Stimulated activated CD8-positive, alpha-beta memory T cell treated with anti-CD3 and anti-CD28 coated beads, Interleukin-7, amount 100 ng/mL, for 1 hour (primary cell): ENCODE results near the gene CACNG8.
"Not testable (repeated sequence)": the region's sequence is repeated elsewhere in the genome, so short reads cannot be mapped to it uniquely, and the experiment has no call there.

Experiments used
- DNase-seq, 2 donors: peaks; one replicate each; pipeline ENCODE4 v3.0.0-alpha.2; 2020; ENCODE audit warnings: low read depth in 2 of 2

Gene CACNG8

GRCh38 chr19:53962887-53963431 lies at the start of gene CACNG8:
CACNG8 (plus strand) TSS chr19:53962937.
- no peak for DNase-seq

- DNase-seq: no peak
These were observed 47.7 kb upstream of the CACNG8 start for GRCh38 chr19:53915000-53915399.

DNA sequence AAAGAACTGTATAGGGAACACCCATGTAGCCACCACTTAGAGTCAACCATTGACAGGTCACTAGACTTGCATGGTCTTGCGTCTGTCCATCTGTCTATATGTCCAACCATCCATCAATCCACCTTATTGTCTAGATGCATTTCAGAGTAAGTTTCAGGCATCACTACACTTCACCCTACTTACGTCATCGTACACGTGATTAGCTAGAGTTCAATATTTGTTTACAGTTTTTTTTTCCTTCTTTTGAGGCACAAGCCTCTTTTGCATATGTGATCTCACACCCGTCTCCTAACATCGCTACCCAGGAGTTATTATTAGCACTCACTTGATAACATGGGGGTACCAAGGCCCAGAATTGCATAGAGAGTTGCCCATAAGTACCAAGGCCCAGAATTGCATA lies 46.7 kb upstream of the CACNG8 start:
- DNase-seq: no peak

DNA sequence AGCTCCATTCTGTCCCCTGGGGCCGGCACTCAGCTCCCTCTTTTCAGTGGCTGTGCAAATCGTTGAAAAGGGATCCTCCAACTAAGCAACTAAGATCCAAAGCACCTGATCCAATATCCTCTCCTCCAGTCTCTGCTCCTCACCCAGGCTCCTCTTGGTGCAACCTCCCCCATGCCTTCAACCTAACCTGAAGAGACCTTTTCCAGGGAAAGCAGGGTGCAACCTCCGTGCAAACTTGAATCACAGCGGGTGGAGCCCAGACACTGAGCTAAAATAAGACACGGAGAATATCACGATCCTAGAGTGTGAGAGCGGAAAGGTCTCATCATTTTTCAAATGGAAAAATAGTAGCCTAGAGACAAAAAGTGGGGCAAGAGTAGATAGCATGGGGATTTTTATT lies 45.4 kb upstream of the CACNG8 start:
- DNase-seq: no peak

- no peak for DNase-seq
These were observed 35.0 kb upstream of the CACNG8 start for GRCh38 chr19:53927739-53928138.

- no peak for DNase-seq
These were observed 26.7 kb upstream of the CACNG8 start for GRCh38 chr19:53936029-53936428.

- DNase-seq: no peak
These were observed 20.5 kb upstream of the CACNG8 start for GRCh38 chr19:53942001-53942786.

DNA sequence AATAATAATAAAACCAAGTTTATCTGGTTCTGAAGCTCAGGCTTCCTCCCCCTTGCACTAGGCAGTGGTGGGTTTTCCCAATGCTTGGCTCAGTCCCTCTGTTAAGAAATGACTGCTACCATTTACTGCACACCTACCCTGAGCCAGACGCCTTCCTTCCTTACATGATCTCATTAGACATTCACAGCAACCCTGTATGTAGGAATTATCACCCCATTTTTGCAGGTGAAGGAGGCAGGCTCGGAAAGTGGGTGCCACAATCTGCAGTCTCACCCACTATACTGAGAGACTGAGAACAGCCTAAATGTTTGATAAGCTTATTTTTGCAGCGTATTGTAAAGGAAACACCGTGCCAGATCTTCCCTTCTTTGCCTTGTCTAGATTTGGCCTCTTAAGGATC lies 18.3 kb upstream of the CACNG8 start:
- DNase-seq: no peak

DNA sequence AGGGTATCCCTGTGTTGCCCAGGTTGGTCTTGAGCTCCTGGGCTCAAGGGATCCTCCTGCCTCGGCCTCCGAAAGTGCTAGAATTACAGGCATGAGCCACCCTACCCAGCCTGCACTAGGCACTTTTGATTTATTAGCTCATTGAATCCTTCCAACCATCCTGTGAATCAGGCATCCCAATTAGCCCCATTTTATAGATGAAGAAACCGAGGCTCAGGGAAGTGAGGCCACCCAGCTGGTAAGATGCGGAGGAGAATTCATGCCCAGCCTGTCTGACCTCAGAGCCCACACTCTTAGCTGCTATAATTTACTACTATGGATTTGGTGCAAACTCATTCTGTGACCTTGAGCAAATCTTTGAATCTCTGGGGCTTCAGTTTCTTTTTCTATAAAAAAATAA lies 17.8 kb upstream of the CACNG8 start:
- DNase-seq: no peak

- DNase-seq: no peak
These were observed 17.3 kb upstream of the CACNG8 start for GRCh38 chr19:53945441-53945840.

DNA sequence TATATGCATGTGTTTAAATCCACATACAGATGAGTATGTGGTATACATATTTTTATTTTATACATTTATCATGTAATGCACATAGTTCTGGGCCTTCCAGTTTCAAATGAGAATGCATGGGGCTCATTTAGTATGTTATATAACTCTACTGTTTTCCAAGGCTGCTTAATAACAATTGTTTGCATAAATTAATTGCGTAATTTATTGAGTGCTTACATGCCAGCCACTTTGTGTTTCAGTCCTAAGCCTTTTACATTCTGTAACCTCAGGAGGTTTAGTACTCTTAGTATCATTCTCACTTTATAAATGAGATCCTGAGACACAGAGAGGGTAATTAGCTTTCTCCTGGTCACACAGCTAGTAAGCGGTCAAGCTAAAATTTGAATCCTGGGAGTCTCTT lies 16.7 kb upstream of the CACNG8 start:
- no peak for DNase-seq

DNA sequence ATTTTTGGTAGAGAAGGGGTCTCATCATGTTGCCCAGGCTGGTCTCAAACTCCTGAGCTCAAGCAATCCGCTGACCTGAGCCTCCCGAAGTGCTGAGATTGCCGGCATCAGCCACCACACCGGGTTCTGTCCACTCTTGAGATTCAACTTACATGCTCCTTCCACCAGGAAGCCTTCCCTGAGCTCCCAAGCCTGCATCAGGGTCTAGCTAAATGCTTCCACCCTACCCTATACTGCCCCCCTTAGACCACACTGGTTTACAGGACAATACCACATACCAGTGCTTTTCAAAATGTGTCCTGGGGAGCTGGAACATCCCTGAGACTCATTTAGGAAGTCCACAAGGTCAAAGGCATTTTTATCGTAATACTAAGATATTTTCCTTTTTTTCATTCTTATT lies 15.1 kb upstream of the CACNG8 start:
- no peak for DNase-seq

- not testable (repeated sequence) for DNase-seq
These were observed 14.1 kb upstream of the CACNG8 start for GRCh38 chr19:53948611-53949010.

GRCh38 chr19:53951436-53951835 lies 11.3 kb upstream of the CACNG8 start:
- no peak for DNase-seq

DNA sequence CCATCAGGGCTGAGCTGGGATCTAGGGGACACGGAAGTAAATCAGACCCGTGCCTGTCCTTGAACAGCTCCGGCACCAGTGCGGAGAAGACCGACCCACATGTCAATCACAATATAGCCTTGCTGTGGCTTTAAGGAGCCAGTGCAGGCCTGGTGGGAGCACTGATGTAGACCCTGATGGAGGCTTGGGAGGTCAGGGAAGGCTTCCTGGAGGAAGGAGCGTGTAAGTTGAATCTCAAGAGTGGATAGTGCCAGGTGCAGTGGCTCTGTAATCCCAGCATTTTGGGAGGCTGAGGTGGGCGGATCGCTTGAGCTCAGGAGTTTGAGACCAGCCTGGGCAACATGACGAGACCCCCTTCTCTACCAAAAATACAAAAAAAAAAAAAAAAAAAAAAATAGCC lies 10.8 kb upstream of the CACNG8 start:
- no peak for DNase-seq

- no peak for DNase-seq
These were observed 9.4 kb upstream of the CACNG8 start for GRCh38 chr19:53953383-53953782.

DNA sequence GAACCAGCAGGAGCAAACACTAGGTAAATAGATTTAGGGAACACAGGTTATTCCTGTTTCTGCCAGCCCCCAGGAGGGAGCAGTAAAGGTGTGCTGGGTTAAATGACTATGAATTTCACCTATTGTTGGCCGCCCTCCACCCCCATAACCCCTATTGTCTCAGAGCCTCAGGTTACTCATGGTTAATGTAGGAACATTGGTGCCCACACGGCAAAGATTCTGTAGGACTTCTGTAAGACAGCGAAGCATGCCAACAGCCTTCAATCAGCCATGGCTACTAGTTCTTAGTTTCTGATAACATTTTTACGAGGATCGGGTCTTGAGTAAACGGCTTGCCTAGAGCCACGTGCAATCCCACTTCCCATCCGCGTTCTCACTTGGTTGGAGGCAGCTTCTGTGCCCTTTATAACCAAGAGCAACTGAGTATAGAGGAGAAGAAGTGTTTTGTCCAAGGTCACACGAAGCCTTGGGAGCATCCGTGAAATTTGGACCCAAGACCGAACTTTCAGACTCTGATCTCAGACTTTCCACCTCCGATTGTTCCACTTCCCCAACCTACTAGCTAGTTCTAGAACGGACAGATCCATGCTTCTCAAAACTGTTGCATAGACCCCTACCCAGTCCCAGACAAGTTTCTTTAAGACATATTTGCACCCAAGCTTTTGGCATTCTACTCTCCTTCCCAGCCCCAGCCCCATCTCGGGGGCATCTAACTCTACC lies 5.1 kb upstream of the CACNG8 start:
- DNase-seq: no peak

GRCh38 chr19:53958168-53958571 lies 4.6 kb upstream of the CACNG8 start:
- no peak for DNase-seq

GRCh38 chr19:53958823-53959757 lies 3.6 kb upstream of the CACNG8 start:
- no peak for DNase-seq

DNA sequence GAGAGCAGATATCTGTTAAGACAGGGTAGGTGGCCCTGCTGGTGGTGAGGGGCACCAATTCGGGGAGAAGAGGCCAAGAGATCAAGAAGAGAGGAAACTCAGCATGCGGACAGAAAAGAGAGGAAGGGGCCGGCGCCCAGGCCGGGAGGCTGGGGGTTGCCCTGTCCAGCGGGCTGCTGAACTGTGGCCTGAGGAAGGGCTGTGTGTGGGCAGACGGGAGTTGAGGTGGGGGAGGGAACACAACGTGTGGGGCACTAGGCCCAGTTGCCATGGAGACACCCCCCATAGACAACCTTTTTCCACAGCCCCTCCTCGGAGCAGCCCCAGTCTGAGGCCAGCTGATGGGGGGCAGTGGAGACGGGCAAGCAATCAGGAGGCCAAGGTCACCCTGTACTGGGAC lies 2.5 kb upstream of the CACNG8 start:
- DNase-seq: no peak

- DNase-seq: no peak
These were observed 1.9 kb upstream of the CACNG8 start for GRCh38 chr19:53960886-53961285.
